ENCODE data around the gene PKMYT1. TPM values are rescaled to one million over a fixed set of nuclear protein-coding genes. Genes with fewer than 3 reads are reported as not detected.

Gene PKMYT1
- total RNA-seq, 1 donor from 2014 or later: 107 TPM

GRCh38 chr16:3021449-3022207 lies 41.4 kb upstream of the PKMYT1 start:
- peak; percentile 64 for DNase-seq (ENCODE audit: low read depth)
- TF ChIP-seq CTCF (conservative IDR thresholded peaks at IDR 0.05; ENCODE audit: low read depth, low read length): peak; percentile 38

GRCh38 chr16:3020604-3021448 lies 40.6 kb upstream of the PKMYT1 start:
- DNase-seq (ENCODE audit: low read depth): peak; percentile 31
- no peak for TF ChIP-seq CTCF (conservative IDR thresholded peaks at IDR 0.05; ENCODE audit: low read depth, low read length)
- peak overlapping the region; percentile 96 for H3K4me3 ChIP-seq (ENCODE audit: low read depth, low read length)

More at GRCh38 chr16:3021449-3022207, 41.4 kb upstream of the PKMYT1 start:
- peak overlapping the region; percentile 96 for H3K4me3 ChIP-seq (ENCODE audit: low read depth, low read length)

GRCh38 chr16:3020247-3020603 lies 40.0 kb upstream of the PKMYT1 start, which contains the start of gene TNFRSF12A:
Gene TNFRSF12A (plus strand): TSS chr16:3020368. CDS start chr16:3020398, 30 bp downstream.
- DNase-seq (ENCODE audit: low read depth): no peak
- no peak for TF ChIP-seq CTCF (conservative IDR thresholded peaks at IDR 0.05; ENCODE audit: low read depth, low read length)
- peak within 1 kb of the TSS; percentile 96 for H3K4me3 ChIP-seq (ENCODE audit: low read depth, low read length)

- H3K4me3 ChIP-seq (ENCODE audit: low read depth, low read length): peak overlapping the region; percentile 96
- no peak for TF ChIP-seq CTCF (conservative IDR thresholded peaks at IDR 0.05; ENCODE audit: low read depth, low read length)
- DNase-seq (ENCODE audit: low read depth): no peak
Measured at GRCh38 chr16:3019594-3020246, 39.5 kb upstream of the PKMYT1 start.

- H3K4me3 ChIP-seq (ENCODE audit: low read depth, low read length): no peak within 1 kb of the TSS
Measured at GRCh38 chr16:3017794-3018506, 37.7 kb upstream of the PKMYT1 start, which contains the start of gene CLDN6. Gene CLDN6 (minus strand): TSS chr16:3018183. CDS start chr16:3016021, 2,162 bp downstream.

More at GRCh38 chr16:3017794-3018506, 37.7 kb upstream of the PKMYT1 start, which contains the start of gene CLDN6:
- TF ChIP-seq CTCF (conservative IDR thresholded peaks at IDR 0.05; ENCODE audit: low read depth, low read length): peak; percentile 43
- DNase-seq (ENCODE audit: low read depth): no peak

Data from epithelial cell of proximal tubule (primary cell).